GDM1 (cell line): ENCODE results near the gene ARHGAP27.

Source experiments
- DNase-seq: peaks from one replicate; lab custom pipeline; 2025; lab: John Stamatoyannopoulos, UW

The ARHGAP27 gene

GRCh38 chr17:45384047-45384788 is 48.5 kb downstream of the ARHGAP27 start:
- DNase-seq: peak; percentile 32

- no peak for DNase-seq
Measured at GRCh38 chr17:45383003-45383402, 49.7 kb downstream of the ARHGAP27 start.

DNA sequence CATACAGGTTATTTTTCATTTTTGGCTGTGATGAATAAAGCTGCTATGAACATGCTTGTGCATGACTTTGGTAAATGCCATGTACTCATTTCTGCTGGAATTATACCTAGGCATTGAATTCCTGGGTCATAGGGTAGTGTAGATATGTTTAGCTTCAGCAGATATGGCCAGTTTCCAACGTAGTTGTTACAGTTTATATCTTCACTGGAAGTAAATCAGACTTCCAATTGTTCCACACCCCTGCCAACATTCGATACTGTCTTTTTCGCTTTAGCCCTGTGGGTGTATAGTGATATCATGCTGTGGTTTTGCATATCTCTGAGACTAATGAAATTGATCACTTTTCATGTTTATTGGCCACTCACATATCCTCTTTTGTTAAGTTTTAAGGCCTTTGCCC is 50.4 kb downstream of the ARHGAP27 start:
- DNase-seq: no peak

GRCh38 chr17:45380991-45381390 is 51.7 kb downstream of the ARHGAP27 start:
- DNase-seq: no peak

DNA sequence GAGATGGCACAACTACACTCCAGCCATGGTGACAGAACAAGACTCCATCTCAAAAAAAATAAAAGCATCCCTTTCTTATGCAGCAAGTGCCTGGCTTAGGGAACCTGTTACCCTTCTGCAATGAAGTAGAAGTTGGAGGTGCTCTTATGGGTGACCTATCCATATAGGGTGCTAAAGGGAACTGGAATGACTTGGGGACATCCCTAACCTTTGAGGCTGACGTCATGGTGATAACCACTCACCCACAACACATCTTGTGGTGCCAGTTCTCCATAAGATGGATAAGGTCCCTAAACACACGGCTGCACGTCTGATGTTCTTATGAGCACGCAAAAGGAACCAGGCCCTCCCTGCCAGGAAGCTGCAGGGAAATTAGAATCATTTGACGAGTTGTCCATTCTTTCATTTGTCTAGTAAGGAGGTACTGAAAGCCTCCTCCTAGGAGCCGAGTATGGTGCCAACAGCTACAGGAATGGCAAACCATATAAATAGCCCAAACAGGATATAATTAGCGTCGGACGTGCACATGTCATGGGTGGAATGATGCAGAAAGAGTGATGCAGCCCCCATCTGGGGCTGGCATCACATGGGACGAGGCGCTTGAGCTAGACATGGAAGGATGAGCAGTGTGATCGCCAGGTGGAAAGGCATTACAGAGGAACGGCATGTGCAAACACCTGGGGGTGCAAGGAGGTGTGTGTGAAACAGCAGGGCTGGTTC is 52.5 kb downstream of the ARHGAP27 start:
- no peak for DNase-seq

- DNase-seq: no peak
Measured at GRCh38 chr17:45377401-45377800, 55.3 kb downstream of the ARHGAP27 start.

DNA sequence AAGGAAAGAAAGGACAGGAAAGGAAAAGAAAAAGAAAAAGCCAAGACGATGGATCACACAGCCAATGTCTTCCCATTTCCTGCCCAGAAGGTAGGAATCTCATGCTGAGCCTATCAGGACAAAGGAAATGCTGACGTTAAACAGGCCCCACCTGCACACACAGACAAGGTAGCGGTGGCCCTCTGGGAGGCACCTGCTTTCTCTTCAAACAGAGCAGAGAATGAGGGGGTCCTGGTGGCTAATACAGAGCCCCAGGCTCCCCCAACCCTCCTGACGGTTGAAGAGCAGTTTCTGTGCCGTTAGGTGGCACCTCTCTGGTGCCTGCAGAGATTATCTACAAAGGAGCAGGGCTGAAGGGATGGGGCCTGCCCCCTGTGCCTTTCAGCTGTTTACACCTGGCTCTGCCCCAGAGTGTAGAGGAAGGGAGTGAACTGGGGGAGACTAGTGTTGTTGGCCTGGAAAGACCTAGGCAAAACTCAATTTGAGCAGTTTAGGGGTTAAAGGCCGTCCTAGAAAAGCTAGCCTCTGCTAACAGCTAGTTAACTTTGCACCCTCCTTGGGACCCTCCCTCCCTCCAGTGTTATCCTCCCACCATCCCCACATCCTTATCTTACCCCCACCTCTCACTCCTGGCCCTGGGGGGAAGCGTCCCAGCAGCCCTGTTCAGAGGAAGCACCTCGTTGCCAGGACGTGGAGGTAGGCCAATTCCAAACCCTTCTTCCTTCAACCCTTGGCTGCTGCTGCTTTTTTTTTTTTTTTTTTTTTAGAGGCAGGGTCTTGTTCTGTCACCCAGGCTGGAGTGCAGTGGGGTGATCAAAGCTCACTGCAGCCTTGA is 56.3 kb downstream of the ARHGAP27 start:
- DNase-seq: no peak

GRCh38 chr17:45374501-45374900 is 58.2 kb downstream of the ARHGAP27 start:
- DNase-seq: no peak

- no peak for DNase-seq
Measured at GRCh38 chr17:45372325-45372869, 60.3 kb downstream of the ARHGAP27 start.

GRCh38 chr17:45371414-45372324 is 61.0 kb downstream of the ARHGAP27 start:
- DNase-seq: no peak

- DNase-seq: no peak
Measured at GRCh38 chr17:45370949-45371413, 61.7 kb downstream of the ARHGAP27 start.

DNA sequence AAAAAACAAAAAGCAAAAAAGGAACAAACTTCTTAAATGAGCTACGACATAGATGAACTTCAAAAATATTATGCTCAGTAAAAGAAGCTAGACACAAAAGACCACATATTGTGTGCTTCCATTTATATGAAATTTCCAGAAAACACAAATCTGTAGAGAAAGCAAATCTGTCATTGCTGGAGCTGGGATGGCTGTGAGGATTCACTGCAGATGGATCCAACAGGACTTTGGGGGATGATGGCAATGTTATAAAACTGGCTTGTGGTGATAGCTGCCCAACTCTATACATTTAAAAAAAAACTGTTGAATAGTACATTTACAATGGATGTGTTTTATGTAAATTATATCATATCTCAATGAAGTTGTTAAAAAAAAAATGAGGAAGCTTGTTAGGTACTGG is 63.2 kb downstream of the ARHGAP27 start:
- DNase-seq: no peak

DNA sequence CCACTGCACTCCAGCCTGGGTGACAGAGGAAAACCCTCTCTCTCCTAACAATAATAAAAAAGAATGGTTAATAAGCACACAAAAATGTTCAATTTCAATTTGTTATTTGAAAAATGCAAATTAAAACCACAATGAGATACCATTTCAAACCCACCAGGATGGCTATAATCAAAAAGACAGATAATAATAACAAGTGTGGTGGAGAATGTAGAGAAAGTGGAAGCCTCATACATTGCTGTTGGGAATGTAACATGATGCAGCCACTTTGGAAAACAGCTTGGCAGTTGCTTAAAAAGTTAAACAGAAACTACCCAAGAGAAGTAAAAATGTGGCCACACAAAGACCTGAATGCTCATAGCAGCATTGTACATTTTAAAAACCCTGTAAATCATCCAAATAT is 64.0 kb downstream of the ARHGAP27 start:
- DNase-seq: no peak

DNA sequence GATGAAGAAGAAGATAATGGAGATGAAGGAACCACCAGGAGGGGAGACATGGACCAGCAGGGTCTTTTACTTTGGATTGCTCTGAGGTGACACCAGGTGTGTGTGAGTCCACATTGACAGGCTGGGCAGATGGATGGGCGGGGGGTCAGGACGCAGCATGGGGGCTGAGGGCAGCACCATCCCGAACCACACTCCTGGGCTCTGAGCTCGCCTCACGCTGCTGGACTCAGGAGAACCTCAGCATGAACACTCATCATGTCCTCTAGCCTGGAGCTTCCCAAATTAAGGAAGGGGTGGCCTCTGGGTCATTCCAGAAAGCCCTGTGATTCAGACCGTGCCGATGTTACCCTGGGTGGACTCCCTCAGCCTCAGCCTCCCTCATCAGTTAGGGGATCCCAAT is 65.5 kb downstream of the ARHGAP27 start:
- DNase-seq: no peak

DNA sequence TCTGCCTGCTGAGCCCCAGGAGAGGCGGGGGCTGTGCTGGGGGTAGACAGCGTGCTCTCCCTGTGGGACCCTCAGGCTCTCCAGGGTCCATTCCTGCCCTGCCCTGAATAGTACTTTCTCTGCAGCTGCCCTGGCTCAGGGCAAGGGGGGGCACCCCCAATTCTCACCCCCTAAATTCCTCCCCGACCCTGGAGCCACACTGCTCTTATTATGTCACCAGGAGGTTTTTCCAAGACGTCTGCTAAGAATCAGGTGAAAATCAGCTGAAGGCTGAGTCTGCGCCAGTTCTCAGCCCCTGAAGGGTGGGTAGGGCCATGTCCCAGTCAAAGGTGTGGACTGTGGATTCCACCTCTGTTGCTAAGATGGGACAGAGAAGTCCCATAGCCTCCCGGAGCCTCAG is 66.0 kb downstream of the ARHGAP27 start:
- no peak for DNase-seq

GRCh38 chr17:45366049-45366448 is 66.6 kb downstream of the ARHGAP27 start:
- DNase-seq: no peak

GRCh38 chr17:45364531-45365390 is 67.9 kb downstream of the ARHGAP27 start:
- no peak for DNase-seq

DNA sequence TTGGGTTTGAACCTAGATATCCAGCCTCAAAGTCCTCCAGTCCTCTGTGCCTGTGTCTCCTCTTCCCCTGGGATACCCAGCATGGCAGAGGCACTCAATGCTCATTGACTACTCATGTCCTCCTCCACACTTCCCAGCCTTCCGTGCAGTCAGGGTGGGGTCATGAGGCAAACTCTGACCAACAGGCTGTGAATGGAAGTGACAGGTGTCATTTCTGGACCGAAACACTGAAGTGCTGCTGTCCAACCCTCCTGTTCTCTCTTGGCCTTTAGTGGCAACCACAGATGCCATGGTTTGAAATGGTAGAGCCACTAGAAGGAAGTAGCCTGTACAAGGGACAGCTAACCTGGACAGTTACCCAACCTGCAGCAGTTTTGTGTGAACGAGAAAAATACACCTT is 69.2 kb downstream of the ARHGAP27 start:
- no peak for DNase-seq

DNA sequence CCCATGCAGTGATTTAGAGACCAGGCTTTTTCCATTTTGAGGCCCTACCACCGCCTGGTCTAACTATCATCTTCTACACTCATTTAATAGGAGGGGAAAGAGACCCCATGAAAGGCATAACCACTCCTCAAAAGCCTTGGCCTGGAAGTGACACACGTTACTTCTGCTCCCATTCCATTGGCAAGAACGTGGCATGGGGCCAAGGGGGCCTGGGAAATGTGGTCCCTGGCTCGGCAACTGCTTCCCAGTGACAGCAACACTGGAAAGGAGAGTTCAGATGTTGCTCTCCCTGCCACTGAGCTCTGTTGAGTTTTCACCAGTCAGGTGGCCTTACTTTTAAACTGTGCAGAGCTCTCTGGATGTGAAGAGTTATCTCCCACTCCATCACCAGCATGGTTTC is 70.7 kb downstream of the ARHGAP27 start:
- DNase-seq: no peak

- DNase-seq: no peak
Measured at GRCh38 chr17:45361451-45361850, 71.2 kb downstream of the ARHGAP27 start.
